GM12874 (cell line): ENCODE data around the gene PIGN.

Experiments
- TF ChIP-seq, protein P1 (sequence below): IDR thresholded peaks from 2 replicates; pipeline ENCODE4 v1.5.1; 2011; ENCODE audit warnings: low read depth, mild to moderate bottlenecking, control low read depth, low read length, moderate library complexity; ENCODE audit not compliant: insufficient read depth

PIGN gene

DNA sequence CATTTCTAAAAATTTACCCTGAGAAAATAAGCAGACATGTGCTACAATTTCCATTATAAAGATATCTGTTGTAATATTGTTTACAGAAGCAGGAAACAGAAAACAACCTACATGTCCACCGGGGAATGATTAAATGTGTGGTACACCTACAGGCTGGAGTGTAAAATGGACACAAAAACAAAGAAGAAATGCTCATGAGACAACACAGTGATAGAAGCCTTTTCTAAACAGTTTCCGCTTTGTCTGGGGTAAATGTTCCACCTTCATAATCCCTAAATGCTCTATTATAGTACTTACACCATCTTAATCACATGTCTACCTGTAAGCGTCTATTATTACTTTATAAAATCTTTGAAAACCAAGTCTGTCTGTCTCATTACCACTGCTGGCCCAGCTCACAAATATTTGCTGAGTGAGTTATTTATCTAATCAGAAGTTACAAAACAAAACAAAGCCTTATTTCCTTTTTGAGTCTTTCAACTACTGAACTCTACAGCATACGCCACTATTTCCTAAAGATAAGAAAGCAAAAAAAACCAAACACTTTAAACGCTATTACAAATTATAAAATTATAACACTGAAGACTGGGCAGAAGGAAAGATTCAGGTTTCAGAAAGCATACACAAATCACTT is 95.3 kb downstream of the PIGN start:
- TF ChIP-seq, protein P1, sequence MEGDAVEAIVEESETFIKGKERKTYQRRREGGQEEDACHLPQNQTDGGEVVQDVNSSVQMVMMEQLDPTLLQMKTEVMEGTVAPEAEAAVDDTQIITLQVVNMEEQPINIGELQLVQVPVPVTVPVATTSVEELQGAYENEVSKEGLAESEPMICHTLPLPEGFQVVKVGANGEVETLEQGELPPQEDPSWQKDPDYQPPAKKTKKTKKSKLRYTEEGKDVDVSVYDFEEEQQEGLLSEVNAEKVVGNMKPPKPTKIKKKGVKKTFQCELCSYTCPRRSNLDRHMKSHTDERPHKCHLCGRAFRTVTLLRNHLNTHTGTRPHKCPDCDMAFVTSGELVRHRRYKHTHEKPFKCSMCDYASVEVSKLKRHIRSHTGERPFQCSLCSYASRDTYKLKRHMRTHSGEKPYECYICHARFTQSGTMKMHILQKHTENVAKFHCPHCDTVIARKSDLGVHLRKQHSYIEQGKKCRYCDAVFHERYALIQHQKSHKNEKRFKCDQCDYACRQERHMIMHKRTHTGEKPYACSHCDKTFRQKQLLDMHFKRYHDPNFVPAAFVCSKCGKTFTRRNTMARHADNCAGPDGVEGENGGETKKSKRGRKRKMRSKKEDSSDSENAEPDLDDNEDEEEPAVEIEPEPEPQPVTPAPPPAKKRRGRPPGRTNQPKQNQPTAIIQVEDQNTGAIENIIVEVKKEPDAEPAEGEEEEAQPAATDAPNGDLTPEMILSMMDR: no peak

DNA sequence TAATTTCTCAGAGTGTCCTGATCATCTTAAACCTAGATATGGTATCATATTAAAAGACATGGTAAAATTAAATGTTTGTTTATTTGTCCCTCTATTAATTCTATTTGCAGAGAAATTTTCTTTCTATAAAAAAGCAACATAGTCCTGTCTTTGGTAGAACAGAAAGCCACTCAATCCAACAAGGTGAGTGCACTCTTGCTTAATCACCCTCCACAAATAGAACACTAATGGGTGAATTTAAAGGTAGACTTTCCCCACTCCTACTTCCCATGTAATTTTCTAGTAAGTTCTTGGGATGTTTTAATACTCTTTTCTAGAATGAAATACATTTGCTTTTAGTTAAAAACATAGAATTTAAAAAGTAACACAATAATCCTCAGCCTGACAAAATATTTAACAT is 97.7 kb downstream of the PIGN start:
- TF ChIP-seq, protein P1: no peak

DNA sequence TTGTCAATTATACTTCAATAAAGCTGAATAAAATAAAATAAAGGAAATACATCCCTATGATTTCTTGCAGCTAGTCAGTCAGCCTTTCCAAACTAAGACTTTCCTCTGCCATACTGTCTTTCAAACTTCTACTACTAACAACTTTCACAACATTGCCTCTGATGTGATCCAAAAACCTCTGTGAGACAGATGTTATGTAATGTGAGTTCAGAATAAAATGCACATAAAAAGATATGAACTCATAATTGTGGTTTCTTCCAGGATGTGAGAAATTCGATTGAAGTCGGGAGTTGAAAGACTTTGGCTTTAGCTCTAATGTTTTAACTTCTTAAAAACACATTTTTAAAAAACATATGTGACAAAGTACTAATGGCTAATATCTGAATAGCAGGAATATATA is 98.7 kb downstream of the PIGN start:
- TF ChIP-seq, protein P1: no peak

DNA sequence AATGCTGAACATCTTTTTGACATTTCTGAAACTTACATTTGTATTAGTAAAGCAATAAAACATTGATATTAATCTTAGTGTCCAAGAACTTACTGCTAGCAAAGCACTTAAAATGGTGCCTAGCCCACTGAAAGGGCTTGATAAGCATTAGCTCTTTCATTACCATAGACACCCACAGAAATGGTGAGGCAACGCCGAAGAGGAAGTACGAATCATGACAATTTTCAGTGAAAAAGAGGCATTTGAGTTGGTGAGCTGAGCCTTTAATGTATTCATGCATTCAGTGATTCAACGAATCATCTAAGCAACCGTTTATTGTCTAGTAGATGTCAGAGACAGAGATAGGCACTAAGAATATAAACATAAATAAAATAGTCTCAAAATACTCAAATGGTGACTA is 101.1 kb downstream of the PIGN start:
- TF ChIP-seq, protein P1: no peak

DNA sequence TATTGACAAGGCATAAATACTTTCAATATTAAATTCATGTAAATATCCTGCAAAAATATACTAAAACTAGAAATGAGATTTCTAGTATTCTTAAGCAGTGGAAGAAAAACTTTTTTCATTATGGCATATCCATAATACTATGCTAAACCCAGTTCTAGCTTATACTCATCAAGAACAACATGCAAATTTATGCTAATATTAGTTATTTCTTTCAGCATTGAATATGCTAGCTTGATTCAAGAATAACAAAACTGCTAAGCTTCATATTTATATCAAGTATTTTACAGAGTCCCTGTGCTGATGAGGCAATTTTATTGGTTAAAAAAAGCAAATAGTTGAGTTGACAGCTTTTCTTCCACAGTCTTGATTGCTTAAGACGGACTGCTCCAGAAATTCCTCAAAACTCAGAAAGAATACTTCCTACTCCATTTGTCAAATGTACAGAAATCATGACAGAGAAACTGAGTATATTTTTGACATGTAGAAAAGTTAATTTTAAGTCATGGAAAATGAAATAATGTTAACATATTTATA is 105.0 kb downstream of the PIGN start:
- TF ChIP-seq, protein P1: no peak

DNA sequence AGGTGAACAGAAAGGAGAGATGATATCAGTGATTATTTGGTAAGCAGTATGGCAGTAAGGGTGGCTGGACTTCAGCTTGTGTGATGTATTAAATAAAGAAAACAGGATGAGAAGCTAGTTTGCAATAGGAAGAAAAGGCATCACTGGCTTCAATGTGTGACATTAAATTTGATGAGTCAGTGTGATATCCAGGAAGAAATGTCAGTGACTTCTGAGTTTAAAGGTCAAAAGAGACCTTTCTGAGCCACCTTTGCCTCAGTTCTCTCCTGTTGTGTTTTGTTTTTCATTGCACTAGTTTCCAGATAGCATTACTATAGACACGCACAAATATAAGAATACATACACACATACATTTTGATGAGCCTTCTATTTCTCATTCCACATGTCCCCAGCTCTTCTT is 105.6 kb downstream of the PIGN start:
- TF ChIP-seq, protein P1: no peak

DNA sequence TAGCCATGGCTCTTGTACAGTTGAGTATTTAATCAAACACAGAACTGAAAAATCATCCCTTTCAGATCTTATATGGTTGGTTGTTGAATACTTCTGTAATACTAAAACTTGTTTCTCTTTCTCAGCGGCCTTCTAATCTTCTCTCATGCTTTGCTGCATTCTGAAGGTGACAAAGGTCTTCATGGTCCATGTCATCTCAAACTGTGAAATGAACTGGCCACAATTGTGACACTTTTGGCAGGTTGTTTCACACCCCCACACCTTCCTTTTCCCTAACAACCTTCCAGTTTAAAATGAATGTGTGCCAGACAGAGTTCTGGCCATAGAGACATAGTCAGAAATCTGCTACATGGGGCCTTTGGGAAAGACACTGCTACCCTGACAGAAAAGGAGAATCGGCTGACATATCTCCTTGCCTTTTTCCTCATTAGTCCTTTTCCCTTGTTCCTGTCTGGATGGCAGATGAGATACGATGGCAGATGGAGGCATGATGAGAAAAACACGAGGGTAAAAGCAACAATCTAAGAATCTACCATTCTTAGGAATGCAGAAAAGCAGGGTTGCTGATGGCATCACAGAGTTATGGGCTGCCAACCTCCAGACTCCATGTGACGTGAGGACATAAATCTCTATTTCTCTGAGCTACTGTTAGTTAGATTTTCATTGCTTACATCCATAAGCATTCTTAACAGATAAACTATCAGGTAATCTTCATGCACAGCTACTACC is 106.5 kb downstream of the PIGN start:
- TF ChIP-seq, protein P1: no peak
